Measurements from ENCODE around the gene NBEA.
"Not testable (repeated sequence)": the region's sequence is repeated elsewhere in the genome, so short reads cannot be mapped to it uniquely, and the experiment has no call there.

The NBEA gene

GRCh38 chr13:34964558-34964957 lies 22.5 kb downstream of the NBEA start:
- H3K27ac ChIP-seq (ENCODE audit: low read length), result no peak overlapping the region
- H3K9me3 ChIP-seq (ENCODE audit: control insufficient read depth in 1 of 2, low read length in 2 of 2), result no peaks in the 10 kb centered on the region
- H3K36me3 ChIP-seq (ENCODE audit: control insufficient read depth in 1 of 2, insufficient read depth in 2 of 2, low read length in 2 of 2), result no peaks in the 10 kb centered on the region
- no peaks in the 10 kb centered on the region for H3K27me3 ChIP-seq (ENCODE audit: low read depth, low read length)
- H3K4me3 ChIP-seq (ENCODE audit: low read depth in 1 of 2, low read length in 2 of 2), result no peak overlapping the region
- no peaks in the 10 kb centered on the region for H3K4me1 ChIP-seq (ENCODE audit: control insufficient read depth in 1 of 2, insufficient read depth in 2 of 2, low read length in 2 of 2)

- Histone ChIP-seq H3K9me3 (ENCODE audit: control insufficient read depth in 1 of 2, low read length in 2 of 2) (peaks cover 0 to 7% of the 10 kb centered on the region in 2 donors), H3K27me3 (ENCODE audit: low read depth, low read length) (no peaks in the 10 kb centered on the region), H3K4me3 (ENCODE audit: low read depth in 1 of 2, low read length in 2 of 2) (no peak overlapping the region), H3K27ac (ENCODE audit: low read length) (no peak overlapping the region), H3K36me3 (ENCODE audit: control insufficient read depth in 1 of 2, insufficient read depth in 2 of 2, low read length in 2 of 2) (no peaks in the 10 kb centered on the region), H3K4me1 (ENCODE audit: control insufficient read depth in 1 of 2, insufficient read depth in 2 of 2, low read length in 2 of 2) (no peaks in the 10 kb centered on the region)
Measured at GRCh38 chr13:34967851-34968562, 25.9 kb downstream of the NBEA start.

- not testable (repeated sequence) for H3K4me1 ChIP-seq (ENCODE audit: control insufficient read depth in 1 of 2, insufficient read depth in 2 of 2, low read length in 2 of 2); H3K27me3 ChIP-seq (ENCODE audit: low read depth, low read length)
Measured at GRCh38 chr13:34969539-34969938, 27.5 kb downstream of the NBEA start.

GRCh38 chr13:34970961-34971360 lies 28.9 kb downstream of the NBEA start:
- Histone ChIP-seq H3K36me3 (ENCODE audit: control insufficient read depth in 1 of 2, insufficient read depth in 2 of 2, low read length in 2 of 2) (no peaks in the 10 kb centered on the region), H3K4me1 (ENCODE audit: control insufficient read depth in 1 of 2, insufficient read depth in 2 of 2, low read length in 2 of 2) (peaks cover 0 to 3% of the 10 kb centered on the region in 2 donors), H3K27me3 (ENCODE audit: low read depth, low read length) (no peaks in the 10 kb centered on the region), H3K4me3 (ENCODE audit: low read depth in 1 of 2, low read length in 2 of 2) (no peak overlapping the region), H3K27ac (ENCODE audit: low read length) (no peak overlapping the region), H3K9me3 (ENCODE audit: control insufficient read depth in 1 of 2, low read length in 2 of 2) (peaks cover 0 to 7% of the 10 kb centered on the region in 2 donors)

More at GRCh38 chr13:34969539-34969938, 27.5 kb downstream of the NBEA start:
- H3K9me3 ChIP-seq (ENCODE audit: control insufficient read depth in 1 of 2, low read length in 2 of 2); H3K27ac ChIP-seq (ENCODE audit: low read length); H3K4me3 ChIP-seq (ENCODE audit: low read depth in 1 of 2, low read length in 2 of 2); H3K36me3 ChIP-seq (ENCODE audit: control insufficient read depth in 1 of 2, insufficient read depth in 2 of 2, low read length in 2 of 2): not testable (repeated sequence)

- Histone ChIP-seq H3K36me3 (ENCODE audit: control insufficient read depth in 1 of 2, insufficient read depth in 2 of 2, low read length in 2 of 2) (no peaks in the 10 kb centered on the region), H3K9me3 (ENCODE audit: control insufficient read depth in 1 of 2, low read length in 2 of 2) (peaks cover 0 to 7% of the 10 kb centered on the region in 2 donors), H3K4me1 (ENCODE audit: control insufficient read depth in 1 of 2, insufficient read depth in 2 of 2, low read length in 2 of 2) (peaks cover 0 to 3% of the 10 kb centered on the region in 2 donors), H3K27me3 (ENCODE audit: low read depth, low read length) (no peaks in the 10 kb centered on the region), H3K4me3 (ENCODE audit: low read depth in 1 of 2, low read length in 2 of 2) (no peak overlapping the region), H3K27ac (ENCODE audit: low read length) (no peak overlapping the region)
Measured at GRCh38 chr13:34971473-34971872, 29.4 kb downstream of the NBEA start.

- not testable (repeated sequence) for H3K4me1 ChIP-seq (ENCODE audit: control insufficient read depth in 1 of 2, insufficient read depth in 2 of 2, low read length in 2 of 2); H3K27ac ChIP-seq (ENCODE audit: low read length); H3K4me3 ChIP-seq (ENCODE audit: low read depth in 1 of 2, low read length in 2 of 2); H3K36me3 ChIP-seq (ENCODE audit: control insufficient read depth in 1 of 2, insufficient read depth in 2 of 2, low read length in 2 of 2); H3K9me3 ChIP-seq (ENCODE audit: control insufficient read depth in 1 of 2, low read length in 2 of 2); H3K27me3 ChIP-seq (ENCODE audit: low read depth, low read length)
Measured at GRCh38 chr13:34985199-34985598, 43.1 kb downstream of the NBEA start.

- Histone ChIP-seq H3K9me3 (ENCODE audit: control insufficient read depth in 1 of 2, low read length in 2 of 2) (peaks cover 0 to 17% of the 10 kb centered on the region in 2 donors), H3K4me1 (ENCODE audit: control insufficient read depth in 1 of 2, insufficient read depth in 2 of 2, low read length in 2 of 2) (no peaks in the 10 kb centered on the region)
Measured at GRCh38 chr13:34988330-34988791, 46.3 kb downstream of the NBEA start.

GRCh38 chr13:34990399-34991214 lies 48.5 kb downstream of the NBEA start:
- Histone ChIP-seq H3K36me3 (ENCODE audit: control insufficient read depth in 1 of 2, insufficient read depth in 2 of 2, low read length in 2 of 2) (no peaks in the 10 kb centered on the region), H3K27me3 (ENCODE audit: low read depth, low read length) (no peaks in the 10 kb centered on the region), H3K4me3 (ENCODE audit: low read depth in 1 of 2, low read length in 2 of 2) (no peak overlapping the region), H3K27ac (ENCODE audit: low read length) (no peak overlapping the region), H3K4me1 (ENCODE audit: control insufficient read depth in 1 of 2, insufficient read depth in 2 of 2, low read length in 2 of 2) (no peaks in the 10 kb centered on the region), H3K9me3 (ENCODE audit: control insufficient read depth in 1 of 2, low read length in 2 of 2) (peaks cover 0 to 17% of the 10 kb centered on the region in 2 donors)

More at GRCh38 chr13:34988330-34988791, 46.3 kb downstream of the NBEA start:
- no peak overlapping the region for H3K4me3 ChIP-seq (ENCODE audit: low read depth in 1 of 2, low read length in 2 of 2)
- no peaks in the 10 kb centered on the region for H3K36me3 ChIP-seq (ENCODE audit: control insufficient read depth in 1 of 2, insufficient read depth in 2 of 2, low read length in 2 of 2)
- no peak overlapping the region for H3K27ac ChIP-seq (ENCODE audit: low read length)
- H3K27me3 ChIP-seq (ENCODE audit: low read depth, low read length), result no peaks in the 10 kb centered on the region

GRCh38 chr13:34993470-34993869 lies 51.4 kb downstream of the NBEA start:
- Histone ChIP-seq H3K36me3 (ENCODE audit: control insufficient read depth in 1 of 2, insufficient read depth in 2 of 2, low read length in 2 of 2) (no peaks in the 10 kb centered on the region), H3K27me3 (ENCODE audit: low read depth, low read length) (no peaks in the 10 kb centered on the region), H3K27ac (ENCODE audit: low read length) (no peak overlapping the region), H3K9me3 (ENCODE audit: control insufficient read depth in 1 of 2, low read length in 2 of 2) (peaks cover 0 to 17% of the 10 kb centered on the region in 2 donors), H3K4me1 (ENCODE audit: control insufficient read depth in 1 of 2, insufficient read depth in 2 of 2, low read length in 2 of 2) (no peaks in the 10 kb centered on the region), H3K4me3 (ENCODE audit: low read depth in 1 of 2, low read length in 2 of 2) (no peak overlapping the region)

GRCh38 chr13:35003734-35004133 lies 61.7 kb downstream of the NBEA start:
- H3K4me1 ChIP-seq (ENCODE audit: control insufficient read depth in 1 of 2, insufficient read depth in 2 of 2, low read length in 2 of 2), result peaks cover 0 to 14% of the 10 kb centered on the region in 2 donors
- H3K27ac ChIP-seq (ENCODE audit: low read length); H3K9me3 ChIP-seq (ENCODE audit: control insufficient read depth in 1 of 2, low read length in 2 of 2); H3K4me3 ChIP-seq (ENCODE audit: low read depth in 1 of 2, low read length in 2 of 2); H3K36me3 ChIP-seq (ENCODE audit: control insufficient read depth in 1 of 2, insufficient read depth in 2 of 2, low read length in 2 of 2); H3K27me3 ChIP-seq (ENCODE audit: low read depth, low read length): not testable (repeated sequence)

- H3K27ac ChIP-seq (ENCODE audit: low read length), result no peak overlapping the region
- peaks cover 0 to 14% of the 10 kb centered on the region in 2 donors for H3K4me1 ChIP-seq (ENCODE audit: control insufficient read depth in 1 of 2, insufficient read depth in 2 of 2, low read length in 2 of 2)
- no peaks in the 10 kb centered on the region for H3K36me3 ChIP-seq (ENCODE audit: control insufficient read depth in 1 of 2, insufficient read depth in 2 of 2, low read length in 2 of 2)
- H3K9me3 ChIP-seq (ENCODE audit: control insufficient read depth in 1 of 2, low read length in 2 of 2), result no peaks in the 10 kb centered on the region
- H3K27me3 ChIP-seq (ENCODE audit: low read depth, low read length), result no peaks in the 10 kb centered on the region
- H3K4me3 ChIP-seq (ENCODE audit: low read depth in 1 of 2, low read length in 2 of 2), result no peak overlapping the region
Measured at GRCh38 chr13:35005051-35005450, 63.0 kb downstream of the NBEA start.
